CD4-positive, alpha-beta T cell (primary cell): ENCODE measurements around the gene NPHP1. TPM values are rescaled to one million over a fixed set of nuclear protein-coding genes. Genes with fewer than 3 reads are reported as not detected.
"Not testable (repeated sequence)": the region's sequence is repeated elsewhere in the genome, so short reads cannot be mapped to it uniquely, and the experiment has no call there.

ENCODE experiments used
- ATAC-seq: fragments of 200-7000 bp; cut with Tn5 transposase; one replicate; pipeline ENCODE4 v1.10.0; 2022; ENCODE audit warnings: mild to moderate bottlenecking; ENCODE audit not compliant: poor library complexity
- CTCF ChIA-PET: fragments of 350-600 bp; sonication (Branson Sonifier 250); formaldehyde crosslinking; loops from one replicate; lab custom pipeline; 2021; ENCODE audit warnings: antibody characterized with exemption, inconsistent platforms; lab: Charles Lee
- POLR2A ChIA-PET: fragments of 350-600 bp; sonication (Branson Sonifier 250); formaldehyde crosslinking; loops from one replicate; lab custom pipeline; 2021; ENCODE audit warnings: antibody characterized with exemption, inconsistent platforms; lab: Charles Lee
- DNase-seq, 14 experiments: peaks; one replicate each; pipeline ENCODE4 v3.0.0-alpha.2; 2013 to 2020; ENCODE audit warnings: mixed read lengths in 2 of 14
- H3K27ac ChIP-seq, 2 donors: one replicate each; pipeline versions ENCODE4 v1.5.1 to v1.7.0; 2013; ENCODE audit warnings: low read length in 2 of 2, low read depth in 1 of 2, mild to moderate bottlenecking in 1 of 2
- H3K27me3 ChIP-seq, 2 experiments: 1 replicate in 1 of 2; 2 replicates in 1 of 2; pipeline versions ENCODE4 v1.6.1 to v1.7.0; 2013; ENCODE audit warnings: low read length in 2 of 2, control low read depth in 1 of 2, mild to moderate bottlenecking in 1 of 2, moderate library complexity in 1 of 2; ENCODE audit not compliant: insufficient read depth in 2 of 2, control insufficient read depth in 1 of 2
- H3K36me3 ChIP-seq: one replicate; pipeline ENCODE4 v1.6.1; 2013; ENCODE audit warnings: low read length, control low read depth; ENCODE audit not compliant: insufficient read depth
- H3K4me1 ChIP-seq: one replicate; pipeline ENCODE4 v1.6.1; 2013; ENCODE audit warnings: low read length, control low read depth; ENCODE audit not compliant: insufficient read depth
- H3K4me3 ChIP-seq: one replicate; pipeline ENCODE4 v1.5.1; 2013; ENCODE audit warnings: mild to moderate bottlenecking, low read length, moderate library complexity
- H3K9me3 ChIP-seq, 2 experiments: 1 replicate in 1 of 2; 2 replicates in 1 of 2; pipeline versions ENCODE4 v1.6.1 to v1.7.0; 2013; ENCODE audit warnings: low read length in 2 of 2, mild to moderate bottlenecking in 2 of 2, control low read depth in 1 of 2, moderate library complexity in 1 of 2; ENCODE audit not compliant: control insufficient read depth in 1 of 2, insufficient read depth in 1 of 2
- H3K27ac Mint-ChIP-seq: one replicate; pipeline ENCODE4 v1.8.0; 2020; ENCODE audit warnings: mixed read lengths
- H3K27me3 Mint-ChIP-seq: one replicate; pipeline ENCODE4 v1.8.0; 2021; ENCODE audit warnings: mixed read lengths
- H3K36me3 Mint-ChIP-seq: one replicate; pipeline ENCODE4 v1.8.0; 2021; ENCODE audit warnings: low read depth, mixed read lengths
- H3K4me1 Mint-ChIP-seq: one replicate; pipeline ENCODE4 v1.8.0; 2021; ENCODE audit warnings: low read depth, mixed read lengths
- H3K4me3 Mint-ChIP-seq: one replicate; pipeline ENCODE4 v1.8.0; 2020; ENCODE audit warnings: mild to moderate bottlenecking, mixed read lengths
- H3K9me3 Mint-ChIP-seq: one replicate; pipeline ENCODE4 v1.8.0; 2020; ENCODE audit warnings: mixed read lengths
- CTCF ChIP-seq: fragments of 200-600 bp; IDR thresholded peaks from one replicate; pipeline ENCODE4 v1.8.0; 2022; ENCODE audit warnings: antibody characterized with exemption, mild to moderate bottlenecking
- intact Hi-C, 2 experiments: fragments of 100-400 bp; cut with DNase I in 1 of 2; cut with micrococcal nuclease in 1 of 2; formaldehyde crosslinking; loops; one replicate each; pipeline versions ENCODE4 v1.15.1 to v1.9.0; 2023 to 2025; cut with DNase I, micrococcal nuclease
- total RNA-seq, 174 experiments: library from RNA in 2 of 174; stranded (reverse) in 2 of 174; gene quantifications; one replicate each; pipeline ENCODE4 v1.2.3 and lab custom pipeline; 2021 to 2026

The NPHP1 gene
- total RNA-seq, 2 experiments from 2014 or later, result 0.33 to 0.98 TPM

- H3K36me3 Mint-ChIP-seq, result peaks cover 14% of the 10 kb centered on the region
- H3K27me3 Mint-ChIP-seq, result peaks cover 60% of the 10 kb centered on the region
- no peaks in the 10 kb centered on the region for H3K9me3 ChIP-seq
- H3K36me3 ChIP-seq, result no peaks in the 10 kb centered on the region
- peaks cover 19 to 21% of the 10 kb centered on the region in 2 experiments for H3K27me3 ChIP-seq
- ChIA-PET CTCF (no interaction called here), POLR2A (no interaction called here)
- DNase-seq (no peak), ATAC-seq (no peak)
- intact Hi-C loops, result no loop called here
- H3K27ac Mint-ChIP-seq, result no peak overlapping the region
- TF ChIP-seq CTCF, result no peak
- no peak overlapping the region for H3K4me3 ChIP-seq
- H3K4me1 Mint-ChIP-seq, result peaks cover 16% of the 10 kb centered on the region
- no peak overlapping the region for H3K4me3 Mint-ChIP-seq
- H3K9me3 Mint-ChIP-seq, result peaks cover 2% of the 10 kb centered on the region
- H3K27ac ChIP-seq, result no peak overlapping the region
- peaks cover 8% of the 10 kb centered on the region for H3K4me1 ChIP-seq
Measured at GRCh38 chr2:110215566-110216158, 10.8 kb upstream of the NPHP1 start.

GRCh38 chr2:110215091-110215490, 10.3 kb upstream of the NPHP1 start:
- Mint-ChIP-seq H3K27ac (no peak overlapping the region), H3K4me1 (peaks cover 21% of the 10 kb centered on the region), H3K27me3 (peaks cover 54% of the 10 kb centered on the region), H3K4me3 (peak overlapping the region; percentile 32), H3K9me3 (peaks cover 2% of the 10 kb centered on the region), H3K36me3 (peaks cover 17% of the 10 kb centered on the region)
- Histone ChIP-seq H3K36me3 (no peaks in the 10 kb centered on the region), H3K4me3 (no peak overlapping the region), H3K27ac (no peak overlapping the region), H3K9me3 (no peaks in the 10 kb centered on the region), H3K27me3 (peaks cover 17 to 19% of the 10 kb centered on the region in 2 experiments), H3K4me1 (peaks cover 8% of the 10 kb centered on the region)
- DNase-seq (no peak), ATAC-seq (no peak)
- intact Hi-C loops, result no loop called here
- ChIA-PET CTCF (no interaction called here), POLR2A (no interaction called here)
- TF ChIP-seq CTCF, result no peak

GRCh38 chr2:110213522-110213921, 8.7 kb upstream of the NPHP1 start:
- H3K36me3 Mint-ChIP-seq, result peaks cover 30% of the 10 kb centered on the region
- H3K9me3 Mint-ChIP-seq, H3K9me3 ChIP-seq, POLR2A ChIA-PET, H3K4me3 ChIP-seq, DNase-seq, H3K27ac Mint-ChIP-seq, H3K27ac ChIP-seq, CTCF ChIA-PET, H3K36me3 ChIP-seq, H3K4me1 ChIP-seq, ATAC-seq: not testable (repeated sequence)
- H3K4me3 Mint-ChIP-seq, result peak overlapping the region; percentile 72
- H3K4me1 Mint-ChIP-seq, result peaks cover 34% of the 10 kb centered on the region
- intact Hi-C loops, result loop anchor here in 1 of 2 experiments (5.0 kb wide), 1 partner anchor 1766 kb away; the partner anchor contains the start of gene GCC2
- H3K27me3 Mint-ChIP-seq, result peaks cover 38% of the 10 kb centered on the region
- peaks cover 11 to 15% of the 10 kb centered on the region in 2 experiments for H3K27me3 ChIP-seq
